SK-N-MC (cell line): Measurements from ENCODE around the gene C22orf15.

ENCODE experiments used
- DNase-seq: peaks from one replicate; pipeline ENCODE4 v3.0.0-alpha.2; 2011; ENCODE audit warnings: low read depth, low spot score
- H3K27ac ChIP-seq: fragments of 200-600 bp; sonication (generic); 2 replicates; pipeline ENCODE4 v1.5.1; 2016; ENCODE audit warnings: mixed run types
- H3K36me3 ChIP-seq: fragments of 200-600 bp; sonication (generic); 2 replicates; pipeline ENCODE4 v1.6.1; 2017; ENCODE audit warnings: antibody characterized with exemption, low read length, mixed read lengths; ENCODE audit not compliant: insufficient read depth
- H3K4me3 ChIP-seq: fragments of 200-600 bp; sonication (generic); 2 replicates; pipeline ENCODE4 v1.5.1; 2016
- H3K9ac ChIP-seq: fragments of 200-600 bp; sonication (generic); 2 replicates; pipeline ENCODE4 v1.8.0; 2017; ENCODE audit warnings: mixed run types, mixed read lengths; ENCODE audit not compliant: insufficient read length
- H3K9me3 ChIP-seq: fragments of 200-600 bp; sonication (generic); 2 replicates; pipeline ENCODE4 v1.6.1; 2017; ENCODE audit warnings: low read depth, mild to moderate bottlenecking, antibody characterized with exemption, low read length, moderate library complexity, mixed read lengths
- EZH2 ChIP-seq: fragments of 200-600 bp; sonication (generic); IDR thresholded peaks from one replicate; pipeline ENCODE4 v1.6.1; 2017; ENCODE audit warnings: antibody characterized with exemption
- FOXP2 ChIP-seq: optimal IDR thresholded peaks from 2 replicates; pipeline ENCODE3; 2011; ENCODE audit warnings: mild to moderate bottlenecking, moderate library complexity; ENCODE audit not compliant: insufficient read depth; ENCODE audit errors: extremely low read length, control extremely low read depth
- POLR2AphosphoS5 ChIP-seq: IDR thresholded peaks from 2 replicates; pipeline ENCODE4 v1.6.1; 2012; ENCODE audit warnings: mild to moderate bottlenecking, low read depth, low read length, borderline replicate concordance

C22orf15 gene

GRCh38 chr22:23780146-23780748 lies 17.5 kb downstream of the C22orf15 start:
- no peak for DNase-seq
- Histone ChIP-seq H3K9ac (no peak overlapping the region), H3K4me3 (no peak overlapping the region), H3K36me3 (no peaks in the 10 kb centered on the region), H3K27ac (no peak overlapping the region), H3K9me3 (no peaks in the 10 kb centered on the region)
- TF ChIP-seq POLR2AphosphoS5 (no peak), EZH2 (no peak), FOXP2 (no peak)

- DNase-seq = no peak
- H3K36me3 ChIP-seq = no peaks in the 10 kb centered on the region
Measured at GRCh38 chr22:23781065-23781464, 18.3 kb downstream of the C22orf15 start.

GRCh38 chr22:23781511-23782183 lies 18.9 kb downstream of the C22orf15 start:
- TF ChIP-seq POLR2AphosphoS5 = no peak
- TF ChIP-seq FOXP2 = no peak
- TF ChIP-seq EZH2 = no peak
- Histone ChIP-seq H3K9me3 (no peaks in the 10 kb centered on the region), H3K9ac (no peak overlapping the region), H3K27ac (no peak overlapping the region), H3K36me3 (no peaks in the 10 kb centered on the region), H3K4me3 (no peak overlapping the region)
- no peak for DNase-seq

More at GRCh38 chr22:23781065-23781464, 18.3 kb downstream of the C22orf15 start:
- no peak overlapping the region for H3K4me3 ChIP-seq
- no peak overlapping the region for H3K9ac ChIP-seq
- H3K27ac ChIP-seq = no peak overlapping the region
- TF ChIP-seq POLR2AphosphoS5 (no peak), EZH2 (no peak), FOXP2 (no peak)
- no peaks in the 10 kb centered on the region for H3K9me3 ChIP-seq

GRCh38 chr22:23782252-23782651 lies 19.5 kb downstream of the C22orf15 start:
- Histone ChIP-seq H3K9ac (no peak overlapping the region), H3K9me3 (no peaks in the 10 kb centered on the region), H3K4me3 (no peak overlapping the region), H3K27ac (no peak overlapping the region), H3K36me3 (no peaks in the 10 kb centered on the region)
- DNase-seq = no peak
- TF ChIP-seq EZH2 (no peak), POLR2AphosphoS5 (no peak), FOXP2 (no peak)

- H3K36me3 ChIP-seq = no peaks in the 10 kb centered on the region
- no peaks in the 10 kb centered on the region for H3K9me3 ChIP-seq
- H3K9ac ChIP-seq = no peak overlapping the region
- TF ChIP-seq EZH2 = no peak
- no peak for TF ChIP-seq POLR2AphosphoS5
- TF ChIP-seq FOXP2 = no peak
- H3K27ac ChIP-seq = no peak overlapping the region
- H3K4me3 ChIP-seq = no peak overlapping the region
- no peak for DNase-seq
Measured at GRCh38 chr22:23782703-23783102, 19.9 kb downstream of the C22orf15 start.

- Histone ChIP-seq H3K9ac (no peak overlapping the region), H3K27ac (no peak overlapping the region), H3K4me3 (no peak overlapping the region), H3K36me3 (peaks cover 5% of the 10 kb centered on the region; the same call in 1 of the 2 replicates), H3K9me3 (no peaks in the 10 kb centered on the region)
- DNase-seq = no peak
- TF ChIP-seq POLR2AphosphoS5 (no peak), EZH2 (no peak), FOXP2 (no peak)
Measured at GRCh38 chr22:23783265-23784150, 20.7 kb downstream of the C22orf15 start.

GRCh38 chr22:23784215-23784732 lies 21.5 kb downstream of the C22orf15 start:
- Histone ChIP-seq H3K36me3 (peaks cover 9% of the 10 kb centered on the region), H3K27ac (no peak overlapping the region), H3K4me3 (no peak overlapping the region), H3K9me3 (no peaks in the 10 kb centered on the region), H3K9ac (no peak overlapping the region)
- DNase-seq = no peak
- TF ChIP-seq FOXP2 (no peak), POLR2AphosphoS5 (no peak), EZH2 (no peak)

- peak overlapping the region; percentile 100 for H3K4me3 ChIP-seq
- H3K9me3 ChIP-seq = no peaks in the 10 kb centered on the region
- peak overlapping the region; percentile 100 for H3K27ac ChIP-seq
- H3K9ac ChIP-seq = peak overlapping the region; percentile 100
- H3K36me3 ChIP-seq = peaks cover 18% of the 10 kb centered on the region
- no peak for TF ChIP-seq POLR2AphosphoS5
- no peak for TF ChIP-seq EZH2
- TF ChIP-seq FOXP2 = no peak
- DNase-seq = no peak
Measured at GRCh38 chr22:23786261-23786710, 23.5 kb downstream of the C22orf15 start.
